Right lobe of liver (tissue), 4 donors: Measurements from ENCODE around the gene SSTR3.

Source experiments
- CTCF ChIP-seq, 4 donors: fragments of 200-600 bp in 3 of 4; fragments of 450-650 bp in 1 of 4; IDR thresholded peaks; one replicate each; pipeline versions ENCODE4 v1.5.1 to v1.8.0; 2016 to 2022; ENCODE audit warnings: antibody characterized with exemption in 4 of 4, mild to moderate bottlenecking in 2 of 4
- POLR2A ChIP-seq: fragments of 450-650 bp; IDR thresholded peaks from one replicate; pipeline ENCODE4 v1.6.1; 2017; ENCODE audit warnings: antibody characterized with exemption, mild to moderate bottlenecking
- donor health status: DM: no; HTN: no; CAD: no.
- donor health status: DM: no; HTN: no; CAD: no.
- donor health status: DM: no; HTN: yes; CAD: no.

GRCh38 chr22:37213941-37214730, 1.9 kb upstream of the SSTR3 start:
- TF ChIP-seq POLR2A (no peak), CTCF (IDR thresholded peaks at IDR 0.05) (no peak)
